GM18861 (cell line): Measurements from ENCODE around the gene GRIK4.

Experiments
- ATAC-seq: cut with Tn5 transposase; IDR thresholded peaks from one replicate; pipeline ENCODE4 v1.9.1; 2021; ENCODE audit not compliant: unreplicated experiment

GRIK4 gene

GRCh38 chr11:120523196-120523595 lies 11.6 kb downstream of the GRIK4 start:
- no peak for ATAC-seq

GRCh38 chr11:120524536-120525085 lies 13.1 kb downstream of the GRIK4 start:
- ATAC-seq: no peak

- ATAC-seq: no peak
Measured at GRCh38 chr11:120525261-120526171, 14.0 kb downstream of the GRIK4 start.

- no peak for ATAC-seq
Measured at GRCh38 chr11:120526241-120526640, 14.7 kb downstream of the GRIK4 start.

- ATAC-seq: no peak
Measured at GRCh38 chr11:120527111-120527761, 15.7 kb downstream of the GRIK4 start.

GRCh38 chr11:120528749-120529148 lies 17.2 kb downstream of the GRIK4 start:
- no peak for ATAC-seq

- ATAC-seq: no peak
Measured at GRCh38 chr11:120529214-120529613, 17.7 kb downstream of the GRIK4 start.

GRCh38 chr11:120529911-120530310 lies 18.4 kb downstream of the GRIK4 start:
- ATAC-seq: no peak

- no peak for ATAC-seq
Measured at GRCh38 chr11:120532082-120532831, 20.7 kb downstream of the GRIK4 start.

GRCh38 chr11:120532832-120533196 lies 21.3 kb downstream of the GRIK4 start:
- no peak for ATAC-seq

- no peak for ATAC-seq
Measured at GRCh38 chr11:120536091-120536796, 24.7 kb downstream of the GRIK4 start.

- ATAC-seq: no peak
Measured at GRCh38 chr11:120536797-120537169, 25.2 kb downstream of the GRIK4 start.

GRCh38 chr11:120537996-120538395 lies 26.4 kb downstream of the GRIK4 start:
- ATAC-seq: no peak

GRCh38 chr11:120538707-120539106 lies 27.2 kb downstream of the GRIK4 start:
- no peak for ATAC-seq

GRCh38 chr11:120539667-120540369 lies 28.3 kb downstream of the GRIK4 start:
- ATAC-seq: no peak

- ATAC-seq: no peak
Measured at GRCh38 chr11:120540744-120541465, 29.4 kb downstream of the GRIK4 start.

- no peak for ATAC-seq
Measured at GRCh38 chr11:120543521-120544215, 32.1 kb downstream of the GRIK4 start.

GRCh38 chr11:120545813-120546212 lies 34.3 kb downstream of the GRIK4 start:
- no peak for ATAC-seq
